SK-N-SH (cell line): ENCODE measurements around the gene TMEM132D. TPM values are rescaled to one million over a fixed set of nuclear protein-coding genes. Genes with fewer than 3 reads are reported as not detected.
A peak's percentile ranks its signal among the peaks of the same experiment; 100 is the strongest.
"Not testable (repeated sequence)": the region's sequence is repeated elsewhere in the genome, so short reads cannot be mapped to it uniquely, and the experiment has no call there.

Experiments used
- CTCF ChIA-PET: fragments of 300-600, 350-600 bp; formaldehyde crosslinking; extraction: SDS; loops from one replicate; lab custom pipeline; 2021; lab: Yijun Ruan, JAX
- POLR2A ChIA-PET: fragments of 350-600 bp; sonication (Branson Sonifier 250); formaldehyde crosslinking; extraction: SDS; loops from one replicate; lab custom pipeline; 2020; ENCODE audit warnings: antibody characterized with exemption, inconsistent platforms; lab: Yijun Ruan, JAX
- DNase-seq: peaks from one replicate; pipeline ENCODE4 v3.0.0; 2012
- H2AFZ ChIP-seq: fragments of 200-600 bp; sonication (generic); 2 replicates; pipeline ENCODE4 v1.8.1; 2016; ENCODE audit warnings: antibody characterized with exemption, mild to moderate bottlenecking, low read depth
- H3F3A ChIP-seq: fragments of 200-600 bp; sonication (generic); replicated peaks from 2 replicates; pipeline ENCODE3; 2016; ENCODE audit warnings: antibody characterized with exemption, mild to moderate bottlenecking; ENCODE audit not compliant: insufficient read depth
- H3K27ac ChIP-seq, 2 experiments: fragments of 200-500 bp in 1 of 2; fragments of 200-600 bp in 1 of 2; sonication (Bioruptor generic) in 1 of 2; sonication (generic), shearing (Covaris generic) in 1 of 2; 2 replicates each; pipeline versions ENCODE4 v1.5.1 to v1.6.1; 2014 to 2016; ENCODE audit warnings: low read depth in 2 of 2, inconsistent platforms in 1 of 2, low read length in 1 of 2, mild to moderate bottlenecking in 1 of 2, mixed read lengths in 1 of 2
- H3K27me3 ChIP-seq: fragments of 200-600 bp; sonication (generic), shearing (Covaris generic); 2 replicates; pipeline ENCODE4 v1.6.1; 2016; ENCODE audit warnings: mixed run types; ENCODE audit not compliant: insufficient read depth
- H3K36me3 ChIP-seq, 2 experiments: fragments of 200-500 bp in 1 of 2; fragments of 200-600 bp in 1 of 2; sonication (Bioruptor generic) in 1 of 2; sonication (generic) in 1 of 2; replicated peaks in 1 of 2; 2 replicates each; pipeline versions ENCODE3 to v1.5.1; 2014 to 2016; ENCODE audit warnings: low read length in 1 of 2, mild to moderate bottlenecking in 1 of 2; ENCODE audit not compliant: insufficient read depth in 2 of 2, control insufficient read depth in 1 of 2
- H3K4me1 ChIP-seq, 2 experiments: fragments of 200-500 bp in 1 of 2; fragments of 200-600 bp in 1 of 2; sonication (Bioruptor generic) in 1 of 2; sonication (generic), shearing (Covaris generic) in 1 of 2; 2 replicates each; pipeline versions ENCODE4 v1.5.1 to v1.6.1; 2014 to 2016; ENCODE audit warnings: low read depth in 1 of 2, low read length in 1 of 2, mixed run types in 1 of 2; ENCODE audit not compliant: insufficient read depth in 2 of 2, control insufficient read depth in 1 of 2
- H3K4me2 ChIP-seq: fragments of 200-600 bp; sonication (generic), shearing (Covaris generic); 2 replicates; pipeline ENCODE4 v1.6.1; 2017; ENCODE audit warnings: mixed run types
- H3K4me3 ChIP-seq, 2 experiments: fragments of 200-500 bp in 1 of 2; fragments of 200-600 bp in 1 of 2; sonication (Bioruptor generic) in 1 of 2; sonication (generic), shearing (Covaris generic) in 1 of 2; 2 replicates each; pipeline versions ENCODE4 v1.5.1 to v1.8.1; 2014 to 2016; ENCODE audit warnings: low read depth in 2 of 2, inconsistent platforms in 1 of 2, low read length in 1 of 2, mild to moderate bottlenecking in 1 of 2, mixed read lengths in 1 of 2, moderate library complexity in 1 of 2
- H3K79me2 ChIP-seq: fragments of 200-600 bp; sonication (generic); 2 replicates; pipeline ENCODE4 v1.8.1; 2017; ENCODE audit warnings: mild to moderate bottlenecking; ENCODE audit not compliant: insufficient read depth
- H3K9ac ChIP-seq: fragments of 200-600 bp; sonication (generic); 2 replicates; pipeline ENCODE4 v1.6.1; 2017; ENCODE audit warnings: mixed run types
- H3K9me2 ChIP-seq: fragments of 200-600 bp; sonication (generic); 2 replicates; pipeline ENCODE4 v1.6.1; 2017; ENCODE audit warnings: mixed run types
- H3K9me3 ChIP-seq: fragments of 200-600 bp; sonication (generic); 2 replicates; pipeline ENCODE4 v1.6.1; 2017; ENCODE audit warnings: mixed run types, mild to moderate bottlenecking, moderate library complexity
- H4K20me1 ChIP-seq: fragments of 200-600 bp; sonication (generic); 2 replicates; pipeline ENCODE4 v1.6.1; 2017; ENCODE audit warnings: mild to moderate bottlenecking, mixed run types; ENCODE audit not compliant: insufficient read depth
- CTCF ChIP-seq: fragments of 200-600 bp; sonication (generic); IDR thresholded peaks from 2 replicates; pipeline ENCODE4 v1.6.1; 2017; ENCODE audit warnings: antibody characterized with exemption, mild to moderate bottlenecking, moderate library complexity
- GATA2 ChIP-seq: sonication (generic); formaldehyde crosslinking; IDR thresholded peaks from 2 replicates; pipeline ENCODE4 v1.5.0; 2020; ENCODE audit warnings: mild to moderate bottlenecking, missing genetic modification reagents
- JUND ChIP-seq: IDR thresholded peaks from 2 replicates; pipeline ENCODE4 v1.4.0; 2012
- MEF2A ChIP-seq: IDR thresholded peaks from 2 replicates; pipeline ENCODE4 v1.4.0; 2012; ENCODE audit warnings: low read depth, borderline replicate concordance
- MXI1 ChIP-seq: IDR thresholded peaks from 2 replicates; pipeline ENCODE4 v1.6.1; 2012; ENCODE audit warnings: mild to moderate bottlenecking, low read depth, low read length, improper control_type of control experiment
- NFIC ChIP-seq: IDR thresholded peaks from 2 replicates; pipeline ENCODE4 v1.4.0; 2012; ENCODE audit warnings: borderline replicate concordance
- POLR2AphosphoS5 ChIP-seq: IDR thresholded peaks from 2 replicates; pipeline ENCODE4 v1.6.1; 2012; ENCODE audit warnings: low read depth, low read length
- RCOR1 ChIP-seq: fragments of 150-350 bp; IDR thresholded peaks from 2 replicates; pipeline ENCODE4 v1.6.1; 2017; ENCODE audit warnings: antibody characterized with exemption, low read length
- RXRA ChIP-seq: IDR thresholded peaks from 2 replicates; pipeline ENCODE4 v1.4.0; 2012; ENCODE audit warnings: low read depth, mild to moderate bottlenecking, borderline replicate concordance
- SMC3 ChIP-seq: IDR thresholded peaks from 2 replicates; pipeline ENCODE4 v1.6.1; 2012; ENCODE audit warnings: low read depth, low read length, improper control_type of control experiment
- TEAD4 ChIP-seq: IDR thresholded peaks from 2 replicates; pipeline ENCODE4 v1.4.0; 2012; ENCODE audit warnings: mild to moderate bottlenecking, borderline replicate concordance; ENCODE audit not compliant: insufficient read depth
- WGBS: methylation state at CpG from one replicate; pipeline ENCODE4 v1.1.6; 2017; ENCODE audit warnings: low lambda C conversion rate; 5-methylcytosine and 5-hydroxymethylcytosine counted together
- polyA plus RNA-seq, 3 experiments: library from polyadenylated mRNA; depleted of rRNA; stranded (reverse); fragments of >200 nt; gene quantifications; 2 replicates each; pipeline ENCODE4 v1.2.3, GENCODE V29; 2012
- TF ChIP-seq, protein P1 (sequence below): IDR thresholded peaks from 2 replicates; pipeline ENCODE4; 2012
- TF ChIP-seq, protein P2 (sequence below): IDR thresholded peaks from 2 replicates; pipeline ENCODE4 v1.4.0; 2012; ENCODE audit warnings: low read depth, borderline replicate concordance
- TF ChIP-seq, protein P3 (sequence below): IDR thresholded peaks from 2 replicates; pipeline ENCODE4 v1.6.1; 2012; ENCODE audit warnings: mild to moderate bottlenecking, low read depth, low read length, moderate library complexity

The TMEM132D gene
- polyA plus RNA-seq, 1 of the 3 experiments (the other 2 are of a cell fraction): not detected

- TF ChIP-seq TEAD4: no peak
- TF ChIP-seq, all 33 proteins: peak for 0
Measured at GRCh38 chr12:129053232-129053631, 850.6 kb downstream of the TMEM132D start (continued).

DNA sequence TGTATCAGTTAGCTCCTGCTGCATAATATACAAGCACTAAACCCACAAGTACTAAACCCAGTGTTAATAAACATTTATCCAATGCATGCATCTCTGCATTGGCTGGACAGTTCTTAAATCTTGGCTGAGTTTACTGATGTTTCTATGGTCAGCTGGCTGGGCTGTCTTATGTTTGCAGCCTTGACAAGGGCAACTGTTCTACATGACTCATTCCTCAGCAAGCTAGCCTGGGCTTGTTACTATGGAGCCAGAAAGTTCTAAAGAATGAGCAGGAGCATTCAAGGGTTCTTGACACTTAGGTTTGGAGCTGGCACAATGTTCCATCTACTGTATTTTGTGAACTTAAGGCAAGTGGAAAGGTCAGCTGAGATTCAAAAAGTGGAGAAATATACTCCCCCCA lies 851.5 kb downstream of the TMEM132D start:
- ChIA-PET CTCF (no interaction called here), POLR2A (no interaction called here)
- no peaks in the 10 kb centered on the region for H3K27me3 ChIP-seq
- no peaks in the 10 kb centered on the region for H4K20me1 ChIP-seq
- no peaks in the 10 kb centered on the region for H3K79me2 ChIP-seq
- H3K9me3 ChIP-seq: no peaks in the 10 kb centered on the region
- no peaks in the 10 kb centered on the region for H3K36me3 ChIP-seq
- H3F3A ChIP-seq: no peaks in the 10 kb centered on the region
- no peaks in the 10 kb centered on the region for H3K9me2 ChIP-seq
- no peak for DNase-seq
- no peak overlapping the region for H3K4me3 ChIP-seq
- no peak overlapping the region for H3K9ac ChIP-seq
- no peaks in the 10 kb centered on the region for H3K4me1 ChIP-seq
- H3K27ac ChIP-seq: no peak overlapping the region
- no peak overlapping the region for H3K4me2 ChIP-seq
- no peak overlapping the region for H2AFZ ChIP-seq
- TF ChIP-seq TEAD4 (no peak), CTCF (no peak), SMC3 (no peak), MXI1 (no peak), GATA2 (CRISPR knock-in tag) (no peak), POLR2AphosphoS5 (no peak), NFIC (no peak), MEF2A (no peak), RXRA (no peak), RCOR1 (no peak)
- TF ChIP-seq, protein P1, sequence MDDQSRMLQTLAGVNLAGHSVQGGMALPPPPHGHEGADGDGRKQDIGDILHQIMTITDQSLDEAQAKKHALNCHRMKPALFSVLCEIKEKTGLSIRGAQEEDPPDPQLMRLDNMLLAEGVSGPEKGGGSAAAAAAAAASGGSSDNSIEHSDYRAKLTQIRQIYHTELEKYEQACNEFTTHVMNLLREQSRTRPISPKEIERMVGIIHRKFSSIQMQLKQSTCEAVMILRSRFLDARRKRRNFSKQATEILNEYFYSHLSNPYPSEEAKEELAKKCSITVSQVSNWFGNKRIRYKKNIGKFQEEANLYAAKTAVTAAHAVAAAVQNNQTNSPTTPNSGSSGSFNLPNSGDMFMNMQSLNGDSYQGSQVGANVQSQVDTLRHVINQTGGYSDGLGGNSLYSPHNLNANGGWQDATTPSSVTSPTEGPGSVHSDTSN: no peak
- TF ChIP-seq, protein P2, sequence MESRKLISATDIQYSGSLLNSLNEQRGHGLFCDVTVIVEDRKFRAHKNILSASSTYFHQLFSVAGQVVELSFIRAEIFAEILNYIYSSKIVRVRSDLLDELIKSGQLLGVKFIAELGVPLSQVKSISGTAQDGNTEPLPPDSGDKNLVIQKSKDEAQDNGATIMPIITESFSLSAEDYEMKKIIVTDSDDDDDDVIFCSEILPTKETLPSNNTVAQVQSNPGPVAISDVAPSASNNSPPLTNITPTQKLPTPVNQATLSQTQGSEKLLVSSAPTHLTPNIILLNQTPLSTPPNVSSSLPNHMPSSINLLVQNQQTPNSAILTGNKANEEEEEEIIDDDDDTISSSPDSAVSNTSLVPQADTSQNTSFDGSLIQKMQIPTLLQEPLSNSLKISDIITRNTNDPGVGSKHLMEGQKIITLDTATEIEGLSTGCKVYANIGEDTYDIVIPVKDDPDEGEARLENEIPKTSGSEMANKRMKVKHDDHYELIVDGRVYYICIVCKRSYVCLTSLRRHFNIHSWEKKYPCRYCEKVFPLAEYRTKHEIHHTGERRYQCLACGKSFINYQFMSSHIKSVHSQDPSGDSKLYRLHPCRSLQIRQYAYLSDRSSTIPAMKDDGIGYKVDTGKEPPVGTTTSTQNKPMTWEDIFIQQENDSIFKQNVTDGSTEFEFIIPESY: no peak
- TF ChIP-seq, all 33 proteins: peak for 0

GRCh38 chr12:129049917-129050316 lies 853.9 kb downstream of the TMEM132D start:
- Histone ChIP-seq H3K4me3 (no peak overlapping the region), H4K20me1 (no peaks in the 10 kb centered on the region), H3K27ac (no peak overlapping the region), H3F3A (no peaks in the 10 kb centered on the region), H3K4me2 (no peak overlapping the region), H3K9ac (no peak overlapping the region), H3K9me2 (no peaks in the 10 kb centered on the region), H3K27me3 (no peaks in the 10 kb centered on the region), H3K4me1 (no peaks in the 10 kb centered on the region), H2AFZ (no peak overlapping the region), H3K9me3 (no peaks in the 10 kb centered on the region), H3K79me2 (no peaks in the 10 kb centered on the region), H3K36me3 (no peaks in the 10 kb centered on the region)
- CTCF ChIA-PET: no interaction called here
- DNase-seq: no peak
- TF ChIP-seq, protein P3, sequence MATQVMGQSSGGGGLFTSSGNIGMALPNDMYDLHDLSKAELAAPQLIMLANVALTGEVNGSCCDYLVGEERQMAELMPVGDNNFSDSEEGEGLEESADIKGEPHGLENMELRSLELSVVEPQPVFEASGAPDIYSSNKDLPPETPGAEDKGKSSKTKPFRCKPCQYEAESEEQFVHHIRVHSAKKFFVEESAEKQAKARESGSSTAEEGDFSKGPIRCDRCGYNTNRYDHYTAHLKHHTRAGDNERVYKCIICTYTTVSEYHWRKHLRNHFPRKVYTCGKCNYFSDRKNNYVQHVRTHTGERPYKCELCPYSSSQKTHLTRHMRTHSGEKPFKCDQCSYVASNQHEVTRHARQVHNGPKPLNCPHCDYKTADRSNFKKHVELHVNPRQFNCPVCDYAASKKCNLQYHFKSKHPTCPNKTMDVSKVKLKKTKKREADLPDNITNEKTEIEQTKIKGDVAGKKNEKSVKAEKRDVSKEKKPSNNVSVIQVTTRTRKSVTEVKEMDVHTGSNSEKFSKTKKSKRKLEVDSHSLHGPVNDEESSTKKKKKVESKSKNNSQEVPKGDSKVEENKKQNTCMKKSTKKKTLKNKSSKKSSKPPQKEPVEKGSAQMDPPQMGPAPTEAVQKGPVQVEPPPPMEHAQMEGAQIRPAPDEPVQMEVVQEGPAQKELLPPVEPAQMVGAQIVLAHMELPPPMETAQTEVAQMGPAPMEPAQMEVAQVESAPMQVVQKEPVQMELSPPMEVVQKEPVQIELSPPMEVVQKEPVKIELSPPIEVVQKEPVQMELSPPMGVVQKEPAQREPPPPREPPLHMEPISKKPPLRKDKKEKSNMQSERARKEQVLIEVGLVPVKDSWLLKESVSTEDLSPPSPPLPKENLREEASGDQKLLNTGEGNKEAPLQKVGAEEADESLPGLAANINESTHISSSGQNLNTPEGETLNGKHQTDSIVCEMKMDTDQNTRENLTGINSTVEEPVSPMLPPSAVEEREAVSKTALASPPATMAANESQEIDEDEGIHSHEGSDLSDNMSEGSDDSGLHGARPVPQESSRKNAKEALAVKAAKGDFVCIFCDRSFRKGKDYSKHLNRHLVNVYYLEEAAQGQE: peak; percentile 42; the same call in 1 of the 2 replicates
- no peak for TF ChIP-seq JUND
- POLR2A ChIA-PET: no interaction called here
- 18% methylated on average over 1 of the region's 1 CpG for WGBS

GRCh38 chr12:129043334-129043733 lies 860.5 kb downstream of the TMEM132D start:
- POLR2A ChIA-PET, H3K4me1 ChIP-seq, H4K20me1 ChIP-seq, H3K27me3 ChIP-seq, H3K4me2 ChIP-seq, H3K79me2 ChIP-seq, CTCF ChIA-PET, H3K36me3 ChIP-seq, H3K27ac ChIP-seq, H3F3A ChIP-seq, H3K9me3 ChIP-seq, H3K4me3 ChIP-seq, H2AFZ ChIP-seq, H3K9ac ChIP-seq, DNase-seq, H3K9me2 ChIP-seq: not testable (repeated sequence)
- WGBS: 23% methylated on average over 4 of the region's 11 CpGs
